Endothelial cell of umbilical vein (primary cell): Measurements from ENCODE around the gene IQCE.

Experiments used
- CTCF ChIP-seq, 2 donors: IDR thresholded peaks; 1 replicate in 1 of 2; 2 replicates in 1 of 2; pipeline ENCODE4 v1.5.1; 2011; ENCODE audit warnings: low read length in 2 of 2, mild to moderate bottlenecking in 2 of 2, moderate library complexity in 2 of 2, control low read depth in 1 of 2, inconsistent platforms in 1 of 2, low read depth in 1 of 2; ENCODE audit not compliant: insufficient read depth in 1 of 2; ENCODE audit errors: extremely low read depth in 1 of 2
- EZH2 ChIP-seq: IDR thresholded peaks from 2 replicates; pipeline ENCODE4 v1.6.1; 2012; ENCODE audit warnings: borderline replicate concordance, low read depth, mild to moderate bottlenecking, moderate library complexity, low read length, inconsistent platforms; ENCODE audit not compliant: severe bottlenecking
- JUN ChIP-seq: IDR thresholded peaks from 2 replicates; pipeline ENCODE4 v1.6.1; 2011; ENCODE audit warnings: borderline replicate concordance, low read depth; ENCODE audit not compliant: insufficient read length, insufficient read depth
- MAX ChIP-seq: IDR thresholded peaks from 2 replicates; pipeline ENCODE4 v1.6.1; 2011; ENCODE audit not compliant: insufficient read depth, insufficient read length
- POLR2A ChIP-seq: IDR thresholded peaks from 2 replicates; pipeline ENCODE4 v1.6.1; 2012; ENCODE audit warnings: low read depth, mild to moderate bottlenecking, control low read depth, low read length
- POLR2AphosphoS5 ChIP-seq: IDR thresholded peaks from 2 replicates; pipeline ENCODE4 v1.6.1; 2012; ENCODE audit warnings: low read depth, mild to moderate bottlenecking, control low read depth, low read length, moderate library complexity; ENCODE audit not compliant: insufficient read depth

GRCh38 chr7:2610466-2610865, 51.7 kb downstream of the IQCE start:
- no peak for TF ChIP-seq JUN
- TF ChIP-seq EZH2 = no peak
- no peak for TF ChIP-seq POLR2A
- TF ChIP-seq CTCF (IDR thresholded peaks at IDR 0.05; ENCODE audit: extremely low read depth in 1 of 2, insufficient read depth in 1 of 2, low read depth in 1 of 2, low read length in 2 of 2) = no peak
- TF ChIP-seq POLR2AphosphoS5 = no peak
- TF ChIP-seq MAX = no peak
